GM04503 (cell line): ENCODE results near the gene FOXF2.

Experiments
- DNase-seq: peaks from one replicate; pipeline ENCODE4 v3.0.0-alpha.2; 2012; ENCODE audit warnings: low read depth

FOXF2 gene

GRCh38 chr6:1390946-1391799, 1.8 kb downstream of the FOXF2 start:
- no peak for DNase-seq

- no peak for DNase-seq
These were observed 2.5 kb downstream of the FOXF2 start for GRCh38 chr6:1391800-1392309.

- DNase-seq, result no peak
These were observed 3.7 kb downstream of the FOXF2 start for GRCh38 chr6:1392813-1393640.

GRCh38 chr6:1393641-1394283, 4.4 kb downstream of the FOXF2 start:
- DNase-seq, result no peak

- DNase-seq, result no peak
These were observed 5.4 kb downstream of the FOXF2 start for GRCh38 chr6:1394514-1395463.

- DNase-seq, result no peak
These were observed 6.1 kb downstream of the FOXF2 start for GRCh38 chr6:1395506-1395905.

GRCh38 chr6:1395941-1396908, 6.8 kb downstream of the FOXF2 start:
- no peak for DNase-seq

GRCh38 chr6:1396952-1397868, 7.8 kb downstream of the FOXF2 start:
- no peak for DNase-seq

GRCh38 chr6:1399085-1399780, 9.9 kb downstream of the FOXF2 start:
- DNase-seq, result no peak

- DNase-seq, result no peak
These were observed 10.9 kb downstream of the FOXF2 start for GRCh38 chr6:1400126-1400850.

GRCh38 chr6:1402369-1402768, 13.0 kb downstream of the FOXF2 start:
- DNase-seq, result no peak

- no peak for DNase-seq
These were observed 13.5 kb downstream of the FOXF2 start for GRCh38 chr6:1402868-1403267.

- no peak for DNase-seq
These were observed 14.7 kb downstream of the FOXF2 start for GRCh38 chr6:1403851-1404712.

GRCh38 chr6:1404713-1405098, 15.3 kb downstream of the FOXF2 start:
- no peak for DNase-seq

- no peak for DNase-seq
These were observed 15.8 kb downstream of the FOXF2 start for GRCh38 chr6:1405221-1405620.

GRCh38 chr6:1406306-1407072, 17.1 kb downstream of the FOXF2 start:
- no peak for DNase-seq
